Vagina (tissue), 2 donors: Measurements from ENCODE around the gene GRK5.

Experiments used
- POLR2A ChIP-seq, 2 donors: fragments of 450-650 bp; IDR thresholded peaks; one replicate each; pipeline ENCODE4 v1.6.1; 2017; ENCODE audit warnings: antibody characterized with exemption in 2 of 2, mild to moderate bottlenecking in 2 of 2, moderate library complexity in 2 of 2
- POLR2AphosphoS5 ChIP-seq, 2 donors: sonication (generic); formaldehyde crosslinking; IDR thresholded peaks; one replicate each; pipeline ENCODE4 v1.9.0; 2017; ENCODE audit warnings: antibody characterized with exemption in 2 of 2, mild to moderate bottlenecking in 2 of 2, low read depth in 1 of 2; ENCODE audit not compliant: insufficient read depth in 1 of 2
- TF ChIP-seq, protein P1 (sequence below), 3 experiments: fragments of 450-650 bp in 2 of 3; fragments of 200-600 bp in 1 of 3; sonication (generic) in 1 of 3; IDR thresholded peaks; one replicate each; pipeline ENCODE4 v1.5.1; 2017 to 2019; ENCODE audit warnings: antibody characterized with exemption in 3 of 3, mild to moderate bottlenecking in 2 of 3, moderate library complexity in 2 of 3

DNA sequence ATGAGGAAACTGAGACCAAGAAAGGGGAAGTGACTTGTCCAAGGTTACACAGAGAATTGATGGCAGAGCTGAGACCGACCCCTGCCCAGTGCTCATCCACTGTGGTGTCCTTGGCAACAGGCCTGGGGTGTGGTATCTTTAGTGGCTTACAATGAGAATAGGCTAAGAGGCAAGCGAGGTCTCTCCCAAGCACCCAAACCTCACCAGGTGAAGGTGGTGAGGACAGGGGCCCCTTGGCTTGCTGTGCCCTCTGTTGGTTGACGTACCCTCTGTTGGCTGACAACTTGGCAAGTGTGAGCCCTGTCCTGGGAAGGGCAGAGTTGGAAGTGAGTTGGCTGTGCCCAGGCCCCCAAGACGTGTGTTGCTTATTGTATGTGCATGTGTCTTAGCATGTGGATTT, 166.9 kb downstream of the GRK5 start:
- TF ChIP-seq POLR2AphosphoS5 (IDR thresholded peaks at IDR 0.05; ENCODE audit: insufficient read depth in 1 of 2, low read depth in 1 of 2) (no peak), POLR2A (IDR thresholded peaks at IDR 0.05) (no peak)
- TF ChIP-seq, protein P1, sequence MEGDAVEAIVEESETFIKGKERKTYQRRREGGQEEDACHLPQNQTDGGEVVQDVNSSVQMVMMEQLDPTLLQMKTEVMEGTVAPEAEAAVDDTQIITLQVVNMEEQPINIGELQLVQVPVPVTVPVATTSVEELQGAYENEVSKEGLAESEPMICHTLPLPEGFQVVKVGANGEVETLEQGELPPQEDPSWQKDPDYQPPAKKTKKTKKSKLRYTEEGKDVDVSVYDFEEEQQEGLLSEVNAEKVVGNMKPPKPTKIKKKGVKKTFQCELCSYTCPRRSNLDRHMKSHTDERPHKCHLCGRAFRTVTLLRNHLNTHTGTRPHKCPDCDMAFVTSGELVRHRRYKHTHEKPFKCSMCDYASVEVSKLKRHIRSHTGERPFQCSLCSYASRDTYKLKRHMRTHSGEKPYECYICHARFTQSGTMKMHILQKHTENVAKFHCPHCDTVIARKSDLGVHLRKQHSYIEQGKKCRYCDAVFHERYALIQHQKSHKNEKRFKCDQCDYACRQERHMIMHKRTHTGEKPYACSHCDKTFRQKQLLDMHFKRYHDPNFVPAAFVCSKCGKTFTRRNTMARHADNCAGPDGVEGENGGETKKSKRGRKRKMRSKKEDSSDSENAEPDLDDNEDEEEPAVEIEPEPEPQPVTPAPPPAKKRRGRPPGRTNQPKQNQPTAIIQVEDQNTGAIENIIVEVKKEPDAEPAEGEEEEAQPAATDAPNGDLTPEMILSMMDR (IDR thresholded peaks at IDR 0.05): no peak
